A549 treated with GW870086 at 1 μM for 4 hours (cell line): ENCODE results near the gene CECR2. TPM values are rescaled to one million over a fixed set of nuclear protein-coding genes. Genes with fewer than 3 reads are reported as not detected.

Experiments used
- total RNA-seq: library from RNA; stranded (reverse); fragments of 200-300 nt; extraction: Qiagen RNA extraction; gene quantifications from 5 replicates; pipeline ENCODE4 v1.2.3, GENCODE V29; 2022; ENCODE audit warnings: low read depth

Gene CECR2
- total RNA-seq: 0.05 to 0.14 TPM (median 0.08 TPM) in 5 replicates

GRCh38 chr22:17369439-17370025 lies at the start of gene CECR2:
CECR2 (plus strand) TSS chr22:17369460; CDS start chr22:17369784, 324 bp downstream.

GRCh38 chr22:17562906-17563870 lies 193.9 kb downstream of the CECR2 start, which contains the start of gene SLC25A18:
SLC25A18 (plus strand) TSS chr22:17563498; CDS start chr22:17579945, 16,447 bp downstream.

Other genes starting within 250 kb of the CECR2 start
- gene TMEM121B, start 248.1 kb upstream of the CECR2 start, total RNA-seq: 0.10 to 0.19 TPM (median 0.15 TPM) in 5 replicates
- gene HDHD5, start 210.2 kb upstream of the CECR2 start, total RNA-seq: 40.2 to 46.8 TPM (median 46.5 TPM) in 5 replicates
- gene ADA2, start 150.0 kb upstream of the CECR2 start, total RNA-seq: 0.06 TPM in 1 of 5 replicates, not detected in the others
- gene SLC25A18, start 194.0 kb downstream of the CECR2 start, total RNA-seq: 0.15 to 0.59 TPM (median 0.18 TPM) in 5 replicates